ENCODE results near the gene FCAR. TPM values are rescaled to one million over a fixed set of nuclear protein-coding genes. Genes with fewer than 3 reads are reported as not detected.
"Not testable (repeated sequence)": the region's sequence is repeated elsewhere in the genome, so short reads cannot be mapped to it uniquely, and the experiment has no call there.

FCAR gene
- total RNA-seq, 1 experiment from 2014 or later: not detected

GRCh38 chr19:54902061-54902460, 28.0 kb downstream of the FCAR start:
- H3K4me1 Mint-ChIP-seq (ENCODE audit: low read depth, unreplicated experiment): no peaks in the 10 kb centered on the region
- no peaks in the 10 kb centered on the region for H3K36me3 Mint-ChIP-seq (ENCODE audit: insufficient read depth, unreplicated experiment)
- DNase-seq: no peak
- no peak for TF ChIP-seq CTCF (IDR thresholded peaks at IDR 0.05; ENCODE audit: unreplicated experiment)
- CTCF ChIA-PET: interaction anchor here (0.6 kb wide), 1 partner anchor 60 kb away, joined by 3 read pairs; no protein-coding TSS in a partner anchor
- no TSS peak for BruUV-seq (replicated peaks)
- no peak overlapping the region for H3K4me3 Mint-ChIP-seq (ENCODE audit: low read depth, unreplicated experiment)
- no peak overlapping the region for H3K27ac Mint-ChIP-seq (ENCODE audit: unreplicated experiment)
- H3K9me3 Mint-ChIP-seq (ENCODE audit: low read depth, unreplicated experiment): no peaks in the 10 kb centered on the region
- intact Hi-C loops (cut with micrococcal nuclease; ENCODE audit: unreplicated experiment): no loop called here
- peaks cover 64% of the 10 kb centered on the region for H3K27me3 Mint-ChIP-seq (ENCODE audit: unreplicated experiment)

- no peak for DNase-seq
- Mint-ChIP-seq H3K27me3 (ENCODE audit: unreplicated experiment) (peaks cover 51% of the 10 kb centered on the region), H3K4me1 (ENCODE audit: low read depth, unreplicated experiment) (no peaks in the 10 kb centered on the region), H3K4me3 (ENCODE audit: low read depth, unreplicated experiment) (no peak overlapping the region), H3K9me3 (ENCODE audit: low read depth, unreplicated experiment) (no peaks in the 10 kb centered on the region), H3K27ac (ENCODE audit: unreplicated experiment) (no peak overlapping the region), H3K36me3 (ENCODE audit: insufficient read depth, unreplicated experiment) (no peaks in the 10 kb centered on the region)
- intact Hi-C loops (cut with micrococcal nuclease; ENCODE audit: unreplicated experiment): no loop called here
- no peak for TF ChIP-seq CTCF (IDR thresholded peaks at IDR 0.05; ENCODE audit: unreplicated experiment)
- CTCF ChIA-PET: no interaction called here
- no TSS peak for BruUV-seq (replicated peaks)
These were observed 29.3 kb downstream of the FCAR start for GRCh38 chr19:54903303-54903702.

DNA sequence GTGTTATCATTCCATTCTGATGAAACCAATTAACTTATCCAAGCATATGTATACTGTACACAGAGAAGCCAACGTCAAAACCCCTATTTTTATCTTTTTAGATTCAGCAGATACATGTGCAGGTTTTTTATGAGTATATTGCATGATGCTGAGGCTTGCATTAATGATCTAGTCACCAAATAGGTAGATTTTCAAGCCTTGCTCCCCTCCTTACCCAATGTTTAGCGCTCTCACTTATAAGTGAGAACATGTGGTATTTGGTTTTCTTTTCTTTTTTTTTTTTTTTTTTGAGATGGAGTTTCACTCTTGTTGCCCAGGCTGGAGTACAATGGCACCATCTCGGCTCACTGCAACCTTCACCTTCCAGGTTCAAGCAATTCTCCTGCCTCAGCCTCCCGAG, 30.2 kb downstream of the FCAR start:
- H3K4me3 Mint-ChIP-seq (ENCODE audit: low read depth, unreplicated experiment); H3K27ac Mint-ChIP-seq (ENCODE audit: unreplicated experiment); H3K9me3 Mint-ChIP-seq (ENCODE audit: low read depth, unreplicated experiment); CTCF ChIA-PET; DNase-seq; intact Hi-C loops (cut with micrococcal nuclease; ENCODE audit: unreplicated experiment); BruUV-seq (replicated peaks); H3K36me3 Mint-ChIP-seq (ENCODE audit: insufficient read depth, unreplicated experiment); H3K4me1 Mint-ChIP-seq (ENCODE audit: low read depth, unreplicated experiment): not testable (repeated sequence)
- peaks cover 42% of the 10 kb centered on the region for H3K27me3 Mint-ChIP-seq (ENCODE audit: unreplicated experiment)

GRCh38 chr19:54905421-54905802, 31.4 kb downstream of the FCAR start:
- H3K27ac Mint-ChIP-seq (ENCODE audit: unreplicated experiment): no peak overlapping the region
- no peak for TF ChIP-seq CTCF (IDR thresholded peaks at IDR 0.05; ENCODE audit: unreplicated experiment)
- H3K27me3 Mint-ChIP-seq (ENCODE audit: unreplicated experiment): peaks cover 36% of the 10 kb centered on the region
- intact Hi-C loops (cut with micrococcal nuclease; ENCODE audit: unreplicated experiment): no loop called here
- DNase-seq: no peak
- no peaks in the 10 kb centered on the region for H3K36me3 Mint-ChIP-seq (ENCODE audit: insufficient read depth, unreplicated experiment)
- H3K4me1 Mint-ChIP-seq (ENCODE audit: low read depth, unreplicated experiment): no peaks in the 10 kb centered on the region
- no peaks in the 10 kb centered on the region for H3K9me3 Mint-ChIP-seq (ENCODE audit: low read depth, unreplicated experiment)
- CTCF ChIA-PET: no interaction called here
- BruUV-seq (replicated peaks): no TSS peak
- no peak overlapping the region for H3K4me3 Mint-ChIP-seq (ENCODE audit: low read depth, unreplicated experiment)

DNA sequence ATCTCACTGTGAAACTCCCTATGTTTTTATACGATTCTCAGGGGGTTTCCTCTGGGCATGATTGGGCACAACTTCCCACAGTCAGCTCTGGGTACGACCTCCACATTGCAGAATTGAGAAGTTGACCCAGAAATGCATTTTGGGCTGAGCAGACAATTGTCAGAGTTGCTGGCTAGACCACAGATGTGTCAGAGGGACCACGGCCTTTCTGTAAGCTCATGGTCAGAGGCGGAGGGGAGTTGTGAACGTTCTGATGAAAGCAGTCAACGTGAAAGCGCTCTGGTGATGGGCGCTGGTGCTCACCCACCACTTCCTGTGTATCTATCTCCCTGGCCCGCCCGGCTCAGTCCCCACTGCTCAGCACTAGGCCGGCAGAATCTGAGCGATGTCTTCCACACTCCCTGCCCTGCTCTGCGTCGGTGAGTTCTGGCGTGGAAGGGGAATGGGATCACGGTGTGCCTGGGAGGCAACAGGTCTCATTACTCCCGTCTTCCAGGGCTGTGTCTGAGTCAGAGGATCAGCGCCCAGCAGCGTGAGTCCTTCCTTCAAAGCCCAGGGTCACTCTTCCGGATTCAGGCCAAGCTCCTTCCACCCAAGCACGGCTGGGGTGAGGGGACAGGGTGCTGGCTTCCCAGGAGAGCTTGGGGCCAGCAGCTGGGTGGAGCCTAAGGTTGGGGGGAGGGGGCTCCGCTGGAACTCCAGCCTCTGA, 31.9 kb downstream of the FCAR start, which contains the start of gene NCR1:
NCR1 (plus strand) TSS at position 346 of the 709 bp plus-strand sequence; CDS start at position 386, 40 bp downstream.
- CTCF ChIA-PET: no interaction called here
- Mint-ChIP-seq H3K9me3 (ENCODE audit: low read depth, unreplicated experiment) (no peaks in the 10 kb centered on the region), H3K4me1 (ENCODE audit: low read depth, unreplicated experiment) (no peaks in the 10 kb centered on the region), H3K27ac (ENCODE audit: unreplicated experiment) (no peak within 1 kb of the TSS), H3K36me3 (ENCODE audit: insufficient read depth, unreplicated experiment) (no peaks in the 10 kb centered on the region), H3K27me3 (ENCODE audit: unreplicated experiment) (peaks cover 38% of the 10 kb centered on the region), H3K4me3 (ENCODE audit: low read depth, unreplicated experiment) (no peak within 1 kb of the TSS)
- no peak for TF ChIP-seq CTCF (IDR thresholded peaks at IDR 0.05; ENCODE audit: unreplicated experiment)
- no TSS peak for BruUV-seq (replicated peaks)
- no peak for DNase-seq
- intact Hi-C loops (cut with micrococcal nuclease; ENCODE audit: unreplicated experiment): no loop called here

Measured in Calu3 (cell line).